ENCODE results near the gene MNT.

Gene MNT

GRCh38 chr17:2406271-2406902 is 5.5 kb upstream of the MNT start:
- in situ Hi-C loops (cut with HindIII; ENCODE audit: low pct_ligation_motif_present, low sequenced_read_pairs): no loop called here
- no peaks in the 10 kb centered on the region for H3K27me3 ChIP-seq (replicated peaks)
- TF ChIP-seq, protein P1, sequence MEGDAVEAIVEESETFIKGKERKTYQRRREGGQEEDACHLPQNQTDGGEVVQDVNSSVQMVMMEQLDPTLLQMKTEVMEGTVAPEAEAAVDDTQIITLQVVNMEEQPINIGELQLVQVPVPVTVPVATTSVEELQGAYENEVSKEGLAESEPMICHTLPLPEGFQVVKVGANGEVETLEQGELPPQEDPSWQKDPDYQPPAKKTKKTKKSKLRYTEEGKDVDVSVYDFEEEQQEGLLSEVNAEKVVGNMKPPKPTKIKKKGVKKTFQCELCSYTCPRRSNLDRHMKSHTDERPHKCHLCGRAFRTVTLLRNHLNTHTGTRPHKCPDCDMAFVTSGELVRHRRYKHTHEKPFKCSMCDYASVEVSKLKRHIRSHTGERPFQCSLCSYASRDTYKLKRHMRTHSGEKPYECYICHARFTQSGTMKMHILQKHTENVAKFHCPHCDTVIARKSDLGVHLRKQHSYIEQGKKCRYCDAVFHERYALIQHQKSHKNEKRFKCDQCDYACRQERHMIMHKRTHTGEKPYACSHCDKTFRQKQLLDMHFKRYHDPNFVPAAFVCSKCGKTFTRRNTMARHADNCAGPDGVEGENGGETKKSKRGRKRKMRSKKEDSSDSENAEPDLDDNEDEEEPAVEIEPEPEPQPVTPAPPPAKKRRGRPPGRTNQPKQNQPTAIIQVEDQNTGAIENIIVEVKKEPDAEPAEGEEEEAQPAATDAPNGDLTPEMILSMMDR (IDR thresholded peaks at IDR 0.05; ENCODE audit: low read depth, low read length, missing control alignments): no peak
- no peak for DNase-seq
- no peak overlapping the region for H3K4me3 ChIP-seq (ENCODE audit: low read depth, low read length)
- no peaks in the 10 kb centered on the region for H3K36me3 ChIP-seq (replicated peaks)
- H3K27ac ChIP-seq: peak overlapping the region; percentile 91

DNA sequence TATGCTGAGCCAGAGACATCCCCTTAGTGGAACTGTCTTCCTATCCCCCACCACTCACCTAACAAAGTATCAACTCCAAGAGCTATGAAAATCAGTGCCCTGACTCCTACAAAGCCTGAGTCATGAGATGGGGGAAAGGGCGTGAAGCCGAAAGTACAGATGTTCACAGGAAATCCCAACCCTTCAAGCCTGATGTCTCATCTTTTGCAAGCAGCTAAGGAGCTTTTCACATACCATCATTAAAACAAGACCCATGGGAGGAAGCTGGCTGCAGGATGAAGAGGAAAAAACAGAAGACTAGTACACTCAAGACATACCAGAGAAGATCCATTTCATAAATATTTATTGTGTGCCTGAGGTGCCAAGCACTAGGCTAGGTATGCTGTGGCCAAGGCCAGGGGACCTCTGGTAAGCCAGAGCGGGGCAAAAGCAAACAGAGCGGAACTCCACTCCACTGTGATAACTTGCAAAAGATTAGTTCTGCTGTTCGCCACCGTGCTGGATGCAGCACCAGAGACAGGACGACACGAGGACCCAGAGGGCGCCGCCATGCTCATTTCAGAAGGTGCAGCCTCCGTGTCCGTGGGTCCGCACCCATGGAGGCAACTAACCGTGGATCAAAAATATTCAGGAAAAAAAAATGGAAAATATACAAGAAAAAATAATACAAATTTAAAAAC is 4.5 kb upstream of the MNT start:
- Histone ChIP-seq H3K27me3 (replicated peaks) (no peaks in the 10 kb centered on the region), H3K36me3 (replicated peaks) (no peaks in the 10 kb centered on the region), H3K4me3 (ENCODE audit: low read depth, low read length) (no peak overlapping the region), H3K27ac (peak overlapping the region; percentile 91)
- DNase-seq: peak; percentile 88
- in situ Hi-C loops (cut with HindIII; ENCODE audit: low pct_ligation_motif_present, low sequenced_read_pairs): no loop called here
- TF ChIP-seq, protein P1 (IDR thresholded peaks at IDR 0.05; ENCODE audit: low read depth, low read length, missing control alignments): no peak

DNA sequence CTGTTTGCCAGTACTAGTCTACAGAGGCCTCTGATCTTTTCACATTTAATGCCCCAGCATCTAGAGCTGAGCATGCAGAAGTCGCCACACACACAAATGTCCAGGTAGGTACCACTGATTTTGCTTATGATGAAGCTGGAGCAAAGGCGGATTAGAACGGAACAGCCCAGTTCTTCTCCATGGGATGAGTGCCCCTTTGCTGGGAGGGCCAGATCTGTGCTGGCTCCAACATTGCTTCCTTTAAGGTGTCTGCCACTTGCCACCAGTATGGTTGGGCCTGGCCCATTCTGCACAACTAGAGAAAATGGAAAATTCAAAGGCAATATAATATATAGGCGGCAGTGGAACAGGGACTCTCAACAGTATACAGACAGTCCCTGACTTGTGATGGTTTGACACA is 2.2 kb upstream of the MNT start:
- TF ChIP-seq, protein P1 (IDR thresholded peaks at IDR 0.05; ENCODE audit: low read depth, low read length, missing control alignments): no peak
- DNase-seq: no peak
- in situ Hi-C loops (cut with HindIII; ENCODE audit: low pct_ligation_motif_present, low sequenced_read_pairs): no loop called here
- Histone ChIP-seq H3K4me3 (ENCODE audit: low read depth, low read length) (no peak overlapping the region), H3K36me3 (replicated peaks) (no peaks in the 10 kb centered on the region), H3K27ac (no peak overlapping the region), H3K27me3 (replicated peaks) (no peaks in the 10 kb centered on the region)

- Histone ChIP-seq H3K36me3 (replicated peaks) (no peaks in the 10 kb centered on the region), H3K27ac (peak overlapping the region; percentile 98), H3K4me3 (ENCODE audit: low read depth, low read length) (peak overlapping the region; percentile 51), H3K27me3 (replicated peaks) (no peaks in the 10 kb centered on the region)
- TF ChIP-seq, protein P1 (IDR thresholded peaks at IDR 0.05; ENCODE audit: low read depth, low read length, missing control alignments): no peak
- no peak for DNase-seq
- in situ Hi-C loops (cut with HindIII; ENCODE audit: low pct_ligation_motif_present, low sequenced_read_pairs): no loop called here
Measured at GRCh38 chr17:2402544-2402943, 1.7 kb upstream of the MNT start.

- in situ Hi-C loops (cut with HindIII; ENCODE audit: low pct_ligation_motif_present, low sequenced_read_pairs): no loop called here
- H3K27ac ChIP-seq: peak overlapping the region; percentile 98
- no peaks in the 10 kb centered on the region for H3K27me3 ChIP-seq (replicated peaks)
- DNase-seq: peak; percentile 100
- H3K36me3 ChIP-seq (replicated peaks): no peaks in the 10 kb centered on the region
- TF ChIP-seq, protein P1 (IDR thresholded peaks at IDR 0.05; ENCODE audit: low read depth, low read length, missing control alignments): no peak
- peak overlapping the region; percentile 62 for H3K4me3 ChIP-seq (ENCODE audit: low read depth, low read length)
Measured at GRCh38 chr17:2401426-2402221, 764 bp upstream of the MNT start.

Data from brain microvascular endothelial cell (primary cell).